ENCODE data around the gene MPL.

- TF ChIP-seq EP300 (IDR thresholded peaks at IDR 0.05): no peak
- TF ChIP-seq POLR2A (IDR thresholded peaks at IDR 0.05): no peak
- TF ChIP-seq CTCF (IDR thresholded peaks at IDR 0.05): no peak
Observed at GRCh38 chr1:43316738-43317520, 20.7 kb upstream of the MPL start.
